Activated T-helper 1 cell treated with Interleukin-2 at 50 U/mL for 16 hours (primary cell): ENCODE data around the gene JADE3.

Experiments used
- DNase-seq: peaks from one replicate; pipeline ENCODE4 v3.0.0-alpha.2; 2020; ENCODE audit warnings: low read depth

Gene JADE3

GRCh38 chrX:47026198-47026597 lies 114.0 kb downstream of the JADE3 start:
- DNase-seq = no peak

- no peak for DNase-seq
These were observed 118.1 kb downstream of the JADE3 start for GRCh38 chrX:47030339-47030738.

GRCh38 chrX:47047989-47048388 lies 135.8 kb downstream of the JADE3 start:
- DNase-seq = no peak

GRCh38 chrX:47059142-47059874 lies 147.1 kb downstream of the JADE3 start:
- no peak for DNase-seq

- DNase-seq = no peak
These were observed 148.5 kb downstream of the JADE3 start for GRCh38 chrX:47060708-47061107.

- DNase-seq = no peak
These were observed 149.2 kb downstream of the JADE3 start for GRCh38 chrX:47061238-47061919.

- DNase-seq = no peak
These were observed 151.0 kb downstream of the JADE3 start for GRCh38 chrX:47063179-47063578.

- no peak for DNase-seq
These were observed 156.0 kb downstream of the JADE3 start for GRCh38 chrX:47068214-47068613.

GRCh38 chrX:47068720-47069119 lies 156.5 kb downstream of the JADE3 start:
- no peak for DNase-seq

- DNase-seq = no peak
These were observed 166.2 kb downstream of the JADE3 start, which contains the start of gene RGN for GRCh38 chrX:47078129-47079043. TSS of gene RGN (plus strand) at chrX:47078443. CDS start at chrX:47081145, 2,702 bp downstream.

- DNase-seq = no peak
These were observed 168.1 kb downstream of the JADE3 start for GRCh38 chrX:47080215-47080914.

GRCh38 chrX:47080915-47081236 lies 168.7 kb downstream of the JADE3 start:
- DNase-seq = no peak

GRCh38 chrX:47091149-47091775 lies 179.0 kb downstream of the JADE3 start:
- DNase-seq = no peak

- DNase-seq = no peak
These were observed 181.0 kb downstream of the JADE3 start for GRCh38 chrX:47093248-47093647.

GRCh38 chrX:47093860-47094259 lies 181.6 kb downstream of the JADE3 start:
- DNase-seq = no peak

GRCh38 chrX:47097018-47097417 lies 184.8 kb downstream of the JADE3 start:
- no peak for DNase-seq

- DNase-seq = no peak
These were observed 186.3 kb downstream of the JADE3 start for GRCh38 chrX:47098338-47099094.

GRCh38 chrX:47101206-47101605 lies 189.0 kb downstream of the JADE3 start:
- DNase-seq = no peak
